Right lobe of liver (tissue), 4 donors: ENCODE data around the gene DERL3.
"Not testable (repeated sequence)": the region's sequence is repeated elsewhere in the genome, so short reads cannot be mapped to it uniquely, and the experiment has no call there.

Experiments
- POLR2A ChIP-seq: fragments of 450-650 bp; IDR thresholded peaks from one replicate; pipeline ENCODE4 v1.6.1; 2017; ENCODE audit warnings: antibody characterized with exemption, mild to moderate bottlenecking
- TF ChIP-seq, protein P1 (sequence below), 4 donors: fragments of 200-600 bp in 3 of 4; fragments of 450-650 bp in 1 of 4; IDR thresholded peaks; one replicate each; pipeline versions ENCODE4 v1.5.1 to v1.8.0; 2016 to 2022; ENCODE audit warnings: antibody characterized with exemption in 4 of 4, mild to moderate bottlenecking in 2 of 4
- donor health status: DM: no; HTN: no; CAD: no.
- donor health status: DM: no; HTN: no; CAD: no.
- donor health status: DM: no; HTN: yes; CAD: no.

DNA sequence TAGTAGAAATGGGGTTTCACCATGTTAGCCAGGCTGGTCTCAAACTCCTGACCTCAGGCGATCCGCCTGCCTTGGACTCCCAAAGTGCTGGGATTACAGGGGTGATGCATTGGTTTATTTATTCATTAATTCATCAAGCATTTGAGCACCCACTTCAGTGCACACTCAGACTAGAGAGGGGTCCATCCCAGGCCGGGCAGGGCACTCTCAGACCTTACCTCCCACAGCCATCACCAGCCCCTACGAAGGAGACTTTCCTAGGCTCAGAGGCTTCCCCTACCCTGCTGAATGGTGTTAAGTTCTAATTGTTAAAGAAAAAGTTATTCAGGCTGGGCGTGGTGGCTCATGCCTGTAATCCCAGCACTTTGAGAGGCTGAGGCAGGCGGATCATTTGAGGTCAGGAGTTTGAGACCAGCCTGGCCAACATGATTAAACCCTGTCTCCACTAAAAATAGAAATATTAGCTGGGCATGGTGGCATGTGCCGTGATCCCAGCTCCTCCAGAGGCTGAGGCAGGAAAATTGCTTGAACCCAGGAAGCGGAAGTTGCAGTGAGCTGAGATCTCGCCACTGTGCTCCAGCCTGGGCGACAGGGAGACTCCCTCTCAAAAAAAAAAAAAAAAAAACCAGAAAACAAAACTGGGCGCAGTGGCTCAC, 25.8 kb upstream of the DERL3 start:
- TF ChIP-seq POLR2A = not testable (repeated sequence)
- TF ChIP-seq, protein P1, sequence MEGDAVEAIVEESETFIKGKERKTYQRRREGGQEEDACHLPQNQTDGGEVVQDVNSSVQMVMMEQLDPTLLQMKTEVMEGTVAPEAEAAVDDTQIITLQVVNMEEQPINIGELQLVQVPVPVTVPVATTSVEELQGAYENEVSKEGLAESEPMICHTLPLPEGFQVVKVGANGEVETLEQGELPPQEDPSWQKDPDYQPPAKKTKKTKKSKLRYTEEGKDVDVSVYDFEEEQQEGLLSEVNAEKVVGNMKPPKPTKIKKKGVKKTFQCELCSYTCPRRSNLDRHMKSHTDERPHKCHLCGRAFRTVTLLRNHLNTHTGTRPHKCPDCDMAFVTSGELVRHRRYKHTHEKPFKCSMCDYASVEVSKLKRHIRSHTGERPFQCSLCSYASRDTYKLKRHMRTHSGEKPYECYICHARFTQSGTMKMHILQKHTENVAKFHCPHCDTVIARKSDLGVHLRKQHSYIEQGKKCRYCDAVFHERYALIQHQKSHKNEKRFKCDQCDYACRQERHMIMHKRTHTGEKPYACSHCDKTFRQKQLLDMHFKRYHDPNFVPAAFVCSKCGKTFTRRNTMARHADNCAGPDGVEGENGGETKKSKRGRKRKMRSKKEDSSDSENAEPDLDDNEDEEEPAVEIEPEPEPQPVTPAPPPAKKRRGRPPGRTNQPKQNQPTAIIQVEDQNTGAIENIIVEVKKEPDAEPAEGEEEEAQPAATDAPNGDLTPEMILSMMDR (IDR thresholded peaks at IDR 0.05) = not testable (repeated sequence)
